GM19099 (cell line): ENCODE results near the gene UGT1A7.

Experiments used
- POLR2A ChIP-seq: IDR thresholded peaks from 3 replicates; pipeline ENCODE4 v1.6.1; 2011; ENCODE audit warnings: low read depth; ENCODE audit not compliant: insufficient read length; ENCODE audit errors: extremely low read depth

UGT1A7 gene

GRCh38 chr2:233745073-233745755 lies 63.5 kb downstream of the UGT1A7 start:
- TF ChIP-seq POLR2A = no peak

- no peak for TF ChIP-seq POLR2A
Observed at GRCh38 chr2:233746475-233747282, 65.0 kb downstream of the UGT1A7 start.

- TF ChIP-seq POLR2A = no peak
Observed at GRCh38 chr2:233747283-233747544, 65.5 kb downstream of the UGT1A7 start.

DNA sequence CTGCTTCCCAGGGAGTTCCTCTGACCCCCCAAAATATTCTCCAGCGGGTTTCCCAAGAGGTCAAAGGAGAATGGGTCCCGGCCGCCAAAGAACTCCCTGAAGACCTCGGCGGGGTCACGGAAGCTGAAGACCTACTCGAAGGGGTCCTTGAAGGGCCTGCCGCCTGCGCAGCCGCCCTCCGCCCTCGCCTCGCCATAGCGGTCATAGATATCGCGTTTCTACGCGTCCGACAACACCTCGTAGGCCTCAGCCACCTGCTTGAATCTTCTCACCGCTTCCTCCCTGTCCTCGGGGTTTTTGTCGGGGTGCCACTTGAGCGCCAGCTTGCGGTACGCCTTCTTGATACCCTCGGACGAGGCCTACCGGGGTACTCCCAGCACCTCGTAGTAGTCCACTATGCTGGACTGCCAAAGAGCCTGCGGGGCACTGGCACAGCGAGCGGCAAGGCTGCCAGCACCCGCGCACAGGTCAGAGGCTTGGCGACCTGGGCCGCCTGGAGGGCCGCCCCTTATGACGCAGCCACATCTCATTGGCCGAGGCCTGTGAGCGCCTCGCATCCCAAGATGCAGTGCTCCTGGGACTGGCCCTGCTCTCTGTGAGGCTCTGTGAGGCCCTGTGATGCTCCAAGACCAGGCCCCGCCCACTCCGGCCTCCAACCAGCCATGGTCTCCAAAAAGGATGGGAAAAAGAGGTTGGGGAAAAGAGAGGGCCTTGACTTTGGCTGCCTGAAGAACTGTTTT lies 73.3 kb downstream of the UGT1A7 start:
- TF ChIP-seq POLR2A = no peak

DNA sequence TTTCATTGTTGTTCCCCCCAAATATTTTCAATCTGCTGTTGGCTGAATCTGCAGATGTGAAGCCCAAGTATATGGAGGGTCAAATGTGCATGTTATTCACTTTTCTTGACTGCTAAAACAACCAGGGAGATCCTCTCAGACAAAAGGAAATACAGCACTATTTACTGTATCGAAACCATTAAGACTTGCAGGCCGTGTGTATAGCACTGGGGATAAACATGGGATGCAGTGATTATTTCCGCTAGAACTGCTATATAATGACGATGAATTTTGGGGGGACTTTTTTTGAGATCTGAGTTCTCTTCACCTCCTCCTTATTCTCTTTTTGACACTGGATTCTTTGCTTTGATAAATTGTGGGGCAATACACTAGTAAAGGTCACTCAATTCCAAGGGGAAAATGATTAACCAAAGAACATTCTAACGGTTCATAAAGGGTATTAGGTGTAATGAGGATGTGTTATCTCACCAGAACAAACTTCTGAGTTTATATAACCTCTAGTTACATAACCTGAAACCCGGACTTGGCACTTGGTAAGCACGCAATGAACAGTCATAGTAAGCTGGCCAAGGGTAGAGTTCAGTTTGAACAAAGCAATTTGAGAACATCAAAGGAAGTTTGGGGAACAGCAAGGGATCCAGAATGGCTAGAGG lies 74.9 kb downstream of the UGT1A7 start:
- no peak for TF ChIP-seq POLR2A

GRCh38 chr2:233758141-233758540 lies 76.4 kb downstream of the UGT1A7 start:
- no peak for TF ChIP-seq POLR2A

- TF ChIP-seq POLR2A = no peak
Observed at GRCh38 chr2:233758849-233759248, 77.1 kb downstream of the UGT1A7 start.

- no peak for TF ChIP-seq POLR2A
Observed at GRCh38 chr2:233760043-233760442, 78.3 kb downstream of the UGT1A7 start, which contains the start of gene UGT1A1. Gene UGT1A1 (plus strand): TSS chr2:233760270. CDS start chr2:233760288, 18 bp downstream.

- TF ChIP-seq POLR2A = no peak
Observed at GRCh38 chr2:233761040-233761769, 79.5 kb downstream of the UGT1A7 start.

GRCh38 chr2:233764264-233764663 lies 82.6 kb downstream of the UGT1A7 start:
- TF ChIP-seq POLR2A = no peak

DNA sequence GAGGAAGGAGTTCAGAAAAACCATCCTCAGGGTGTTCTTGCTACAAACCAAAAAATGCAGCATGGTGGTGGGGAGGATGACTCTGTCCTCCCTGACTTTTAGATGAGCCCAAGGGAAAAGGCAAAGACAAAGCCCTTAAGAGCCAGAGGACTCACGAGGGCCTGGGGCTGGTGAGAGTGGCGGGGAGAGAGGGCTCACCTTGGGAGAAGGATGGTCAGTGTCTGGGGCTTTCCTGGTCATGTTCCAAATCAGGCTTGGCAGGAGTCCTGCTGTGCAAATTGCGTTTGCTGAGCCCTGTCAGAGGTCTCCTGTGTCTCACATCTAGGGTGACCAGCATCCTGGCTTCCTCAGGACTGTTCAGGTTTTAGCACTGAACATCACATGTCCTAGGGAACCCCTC lies 83.1 kb downstream of the UGT1A7 start:
- TF ChIP-seq POLR2A = no peak

DNA sequence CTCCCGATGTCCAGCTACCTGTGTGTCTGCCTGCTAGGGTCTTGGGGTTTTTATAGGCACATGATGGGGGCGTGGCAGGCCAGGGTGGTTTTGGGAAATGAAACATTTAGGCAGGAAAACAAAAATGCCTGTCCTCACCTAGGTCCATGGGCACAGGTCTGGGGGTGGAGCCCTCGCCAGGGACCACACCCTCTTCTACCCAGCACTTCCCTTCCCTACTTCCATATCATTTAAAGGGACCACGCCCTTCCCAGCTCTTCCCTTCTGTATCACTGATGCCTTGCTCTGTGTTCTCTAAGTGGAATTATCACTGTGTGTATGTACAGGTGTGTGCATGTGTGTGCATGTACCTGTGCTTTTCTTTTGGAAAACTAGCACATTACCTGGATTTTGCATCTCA lies 84.7 kb downstream of the UGT1A7 start:
- no peak for TF ChIP-seq POLR2A

DNA sequence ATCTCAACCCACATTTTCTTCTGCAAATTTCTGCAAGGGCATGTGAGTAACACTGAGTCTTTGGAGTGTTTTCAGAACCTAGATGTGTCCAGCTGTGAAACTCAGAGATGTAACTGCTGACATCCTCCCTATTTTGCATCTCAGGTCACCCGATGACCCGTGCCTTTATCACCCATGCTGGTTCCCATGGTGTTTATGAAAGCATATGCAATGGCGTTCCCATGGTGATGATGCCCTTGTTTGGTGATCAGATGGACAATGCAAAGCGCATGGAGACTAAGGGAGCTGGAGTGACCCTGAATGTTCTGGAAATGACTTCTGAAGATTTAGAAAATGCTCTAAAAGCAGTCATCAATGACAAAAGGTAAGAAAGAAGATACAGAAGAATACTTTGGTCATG lies 86.4 kb downstream of the UGT1A7 start:
- no peak for TF ChIP-seq POLR2A

DNA sequence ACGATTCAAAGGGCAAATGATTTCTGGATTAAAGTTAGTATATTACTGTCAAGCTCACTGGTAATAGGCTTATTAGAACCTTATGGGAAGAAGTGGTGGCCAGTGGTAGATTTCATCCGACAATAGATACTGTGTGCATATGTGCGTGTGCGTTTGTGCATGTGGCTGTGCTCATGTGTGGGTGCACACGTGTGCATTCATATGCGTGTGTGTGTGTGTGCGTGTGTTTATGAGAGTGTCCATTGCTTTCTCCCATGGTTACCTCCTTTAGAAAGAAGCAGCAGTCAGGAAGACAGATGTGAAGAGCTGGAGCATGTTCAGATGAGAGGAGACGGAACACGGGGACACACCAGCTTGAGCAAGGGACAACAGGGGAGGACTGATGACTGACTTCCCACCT lies 87.6 kb downstream of the UGT1A7 start:
- TF ChIP-seq POLR2A = no peak

GRCh38 chr2:233772153-233772552 lies 90.5 kb downstream of the UGT1A7 start:
- TF ChIP-seq POLR2A = no peak
